ENCODE data around the gene UBQLN3. TPM values are rescaled to one million over a fixed set of nuclear protein-coding genes. Genes with fewer than 3 reads are reported as not detected.

Gene UBQLN3
- total RNA-seq = under 1 TPM; 0.32 to 0.88 (median 0.66) TPM

DNA sequence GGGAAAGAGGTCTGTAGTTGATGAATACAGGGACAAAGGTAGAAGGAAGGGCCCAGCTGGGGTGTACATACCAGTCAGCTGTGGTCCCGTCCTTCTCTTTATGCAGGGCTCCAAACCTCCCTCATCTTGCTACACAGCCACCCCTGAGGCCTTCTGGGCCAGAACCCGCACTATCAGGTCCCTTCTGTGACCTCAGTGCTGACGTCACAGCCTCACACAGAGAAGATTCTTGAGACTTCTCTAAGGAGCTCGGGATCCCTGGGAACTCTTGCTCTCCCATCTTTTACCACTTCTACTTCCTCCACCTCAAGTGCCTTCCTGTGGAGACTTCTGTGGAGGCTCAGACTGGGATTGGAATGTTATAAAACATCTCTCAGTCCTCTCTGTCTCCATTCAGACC is at the start of gene UBQLN3:
TSS of gene UBQLN3 (minus strand) at position 155 of the 400 bp plus-strand sequence. CDS start 399 bp downstream, outside the sequence.
- H3K4me1 ChIP-seq = no peaks in the 10 kb centered on the region
- TF ChIP-seq POLR2AphosphoS5 (IDR thresholded peaks at IDR 0.05) (no peak), POLR2A (IDR thresholded peaks at IDR 0.05) (no peak)
- TF ChIP-seq, protein P1, sequence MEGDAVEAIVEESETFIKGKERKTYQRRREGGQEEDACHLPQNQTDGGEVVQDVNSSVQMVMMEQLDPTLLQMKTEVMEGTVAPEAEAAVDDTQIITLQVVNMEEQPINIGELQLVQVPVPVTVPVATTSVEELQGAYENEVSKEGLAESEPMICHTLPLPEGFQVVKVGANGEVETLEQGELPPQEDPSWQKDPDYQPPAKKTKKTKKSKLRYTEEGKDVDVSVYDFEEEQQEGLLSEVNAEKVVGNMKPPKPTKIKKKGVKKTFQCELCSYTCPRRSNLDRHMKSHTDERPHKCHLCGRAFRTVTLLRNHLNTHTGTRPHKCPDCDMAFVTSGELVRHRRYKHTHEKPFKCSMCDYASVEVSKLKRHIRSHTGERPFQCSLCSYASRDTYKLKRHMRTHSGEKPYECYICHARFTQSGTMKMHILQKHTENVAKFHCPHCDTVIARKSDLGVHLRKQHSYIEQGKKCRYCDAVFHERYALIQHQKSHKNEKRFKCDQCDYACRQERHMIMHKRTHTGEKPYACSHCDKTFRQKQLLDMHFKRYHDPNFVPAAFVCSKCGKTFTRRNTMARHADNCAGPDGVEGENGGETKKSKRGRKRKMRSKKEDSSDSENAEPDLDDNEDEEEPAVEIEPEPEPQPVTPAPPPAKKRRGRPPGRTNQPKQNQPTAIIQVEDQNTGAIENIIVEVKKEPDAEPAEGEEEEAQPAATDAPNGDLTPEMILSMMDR (IDR thresholded peaks at IDR 0.05) = no peak

DNA sequence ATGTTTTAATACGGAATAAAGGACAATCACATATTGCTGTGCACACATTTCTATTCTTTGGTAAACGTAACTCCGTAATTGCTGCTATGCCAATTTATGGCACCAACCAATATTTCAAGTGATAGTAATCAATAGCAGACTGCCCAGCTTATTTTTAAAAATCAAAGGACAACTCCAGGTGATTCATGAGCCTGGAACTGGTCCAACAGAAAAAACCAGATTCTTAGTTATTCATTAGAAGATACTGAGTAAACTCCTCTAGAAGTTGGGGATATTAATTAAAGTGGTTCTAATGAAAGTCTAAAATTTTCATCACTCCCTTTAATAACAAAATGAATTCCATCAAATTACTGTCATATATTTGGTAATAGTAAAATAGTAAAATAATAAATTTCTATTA is 48.0 kb upstream of the UBQLN3 start:
- Histone ChIP-seq H3K4me1 (no peaks in the 10 kb centered on the region), H3K36me3 (no peaks in the 10 kb centered on the region), H3K27me3 (no peaks in the 10 kb centered on the region), H3K9me3 (no peaks in the 10 kb centered on the region), H3K4me3 (no peak overlapping the region), H3K27ac (no peak overlapping the region)
- no peak for DNase-seq (ENCODE audit: low spot score in 2 of 2)
- TF ChIP-seq, protein P1 (IDR thresholded peaks at IDR 0.05) = no peak
- no peak for TF ChIP-seq POLR2A (IDR thresholded peaks at IDR 0.05)
- TF ChIP-seq POLR2AphosphoS5 (IDR thresholded peaks at IDR 0.05) = no peak
- intact Hi-C loops (cut with DNase I; ENCODE audit: low total_unique reads) = no loop called here

More for the DNA sequence above, at the start of gene UBQLN3:
- no peaks in the 10 kb centered on the region for H3K36me3 ChIP-seq
- DNase-seq (ENCODE audit: low spot score in 2 of 2) = no peak
- intact Hi-C loops (cut with DNase I; ENCODE audit: low total_unique reads) = no loop called here
- no peak within 1 kb of the TSS for H3K27ac ChIP-seq
- no peak within 1 kb of the TSS for H3K4me3 ChIP-seq
- H3K27me3 ChIP-seq = no peaks in the 10 kb centered on the region
- H3K9me3 ChIP-seq = no peaks in the 10 kb centered on the region

DNA sequence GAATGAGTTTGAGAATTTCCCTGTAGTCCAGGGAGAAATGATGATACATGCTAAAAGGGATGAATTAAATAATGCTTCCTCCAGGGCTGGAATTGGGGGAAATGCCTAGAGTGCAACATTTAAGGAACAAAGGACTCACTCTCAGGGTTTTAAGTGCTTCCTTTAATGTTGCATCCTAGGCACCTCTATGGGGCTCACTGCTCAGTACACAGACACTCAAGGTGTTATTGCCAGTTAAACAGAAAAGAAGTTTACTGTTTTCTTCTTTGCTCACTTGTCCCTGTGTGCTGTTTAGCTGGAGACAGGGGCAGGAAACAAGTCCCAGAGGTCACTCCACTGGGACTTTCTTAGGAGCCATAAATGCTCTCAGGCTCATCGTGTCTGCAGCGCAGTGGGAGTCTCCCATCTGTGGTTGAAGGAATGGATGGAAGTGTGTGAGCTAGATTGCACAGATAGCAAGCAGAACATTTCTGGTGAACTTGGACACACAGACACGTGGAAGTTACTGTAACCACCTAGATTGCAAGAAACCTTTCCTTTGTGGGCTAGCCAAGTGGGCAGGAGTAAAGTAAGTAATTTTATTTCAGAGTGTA is 46.9 kb upstream of the UBQLN3 start:
- Histone ChIP-seq H3K36me3 (no peaks in the 10 kb centered on the region), H3K4me3 (no peak overlapping the region), H3K27me3 (no peaks in the 10 kb centered on the region), H3K4me1 (no peaks in the 10 kb centered on the region), H3K27ac (no peak overlapping the region), H3K9me3 (no peaks in the 10 kb centered on the region)
- intact Hi-C loops (cut with DNase I; ENCODE audit: low total_unique reads) = no loop called here
- TF ChIP-seq POLR2A (IDR thresholded peaks at IDR 0.05) (no peak), POLR2AphosphoS5 (IDR thresholded peaks at IDR 0.05) (no peak)
- TF ChIP-seq, protein P1 (IDR thresholded peaks at IDR 0.05) = no peak
- no peak for DNase-seq (ENCODE audit: low spot score in 2 of 2)

DNA sequence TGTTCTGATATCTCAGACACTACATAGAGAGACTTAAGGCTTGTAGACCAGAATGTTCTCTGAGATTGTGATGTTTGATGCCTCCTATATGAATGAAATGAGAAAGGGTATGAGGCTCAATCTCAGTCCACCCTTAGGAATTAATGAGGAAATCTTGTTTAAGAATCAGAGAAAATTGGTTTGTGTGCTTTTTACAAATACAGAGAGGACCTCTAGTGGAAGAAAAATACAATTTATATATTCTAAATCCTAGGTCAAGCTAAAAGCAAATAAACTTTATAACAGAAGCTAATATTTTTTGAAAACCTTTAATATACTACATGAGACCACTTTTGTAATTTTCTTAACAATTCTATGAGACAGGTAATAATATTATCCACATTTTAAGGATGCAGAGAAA is 43.6 kb upstream of the UBQLN3 start:
- no peaks in the 10 kb centered on the region for H3K36me3 ChIP-seq
- no peak overlapping the region for H3K4me3 ChIP-seq
- no peak for DNase-seq (ENCODE audit: low spot score in 2 of 2)
- H3K9me3 ChIP-seq = no peaks in the 10 kb centered on the region
- intact Hi-C loops (cut with DNase I; ENCODE audit: low total_unique reads) = no loop called here
- H3K4me1 ChIP-seq = no peaks in the 10 kb centered on the region
- TF ChIP-seq POLR2AphosphoS5 (IDR thresholded peaks at IDR 0.05) (no peak), POLR2A (IDR thresholded peaks at IDR 0.05) (no peak)
- TF ChIP-seq, protein P1 (IDR thresholded peaks at IDR 0.05) = no peak
- no peak overlapping the region for H3K27ac ChIP-seq
- H3K27me3 ChIP-seq = no peaks in the 10 kb centered on the region

DNA sequence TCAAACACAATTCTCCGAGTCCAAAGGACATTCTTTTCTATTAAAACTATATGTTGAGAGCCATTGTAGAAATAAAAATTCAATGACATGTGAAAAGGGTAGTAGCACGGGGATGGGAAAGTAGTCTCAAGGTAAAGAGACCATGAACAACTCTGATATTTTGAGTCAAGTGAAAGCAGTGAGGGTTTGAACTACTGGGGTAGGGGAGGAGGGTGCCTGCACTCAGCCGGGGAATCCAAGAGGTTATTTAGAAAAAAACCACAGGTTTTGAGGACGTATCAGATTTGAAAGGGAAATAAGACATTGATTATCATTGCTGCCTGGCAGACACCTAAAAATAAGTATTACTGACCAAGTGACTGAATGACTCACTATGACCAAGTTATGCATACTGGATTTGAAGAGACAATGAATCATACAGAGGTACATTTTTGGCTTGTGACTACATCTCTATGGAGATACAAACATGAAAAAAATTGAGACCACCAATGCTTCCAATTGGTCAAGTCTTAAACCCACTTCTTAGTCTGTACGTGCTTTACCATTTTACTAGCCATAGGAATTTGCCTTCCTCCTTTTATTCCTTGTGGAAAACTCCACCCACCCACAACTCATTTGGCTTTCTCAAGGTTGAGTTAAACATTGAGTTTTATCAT is 40.8 kb upstream of the UBQLN3 start:
- no peaks in the 10 kb centered on the region for H3K27me3 ChIP-seq
- DNase-seq (ENCODE audit: low spot score in 2 of 2) = no peak
- no peak overlapping the region for H3K27ac ChIP-seq
- no peak for TF ChIP-seq POLR2A (IDR thresholded peaks at IDR 0.05)
- no peak for TF ChIP-seq POLR2AphosphoS5 (IDR thresholded peaks at IDR 0.05)
- TF ChIP-seq, protein P1 (IDR thresholded peaks at IDR 0.05) = no peak
- H3K4me1 ChIP-seq = no peaks in the 10 kb centered on the region
- H3K9me3 ChIP-seq = no peaks in the 10 kb centered on the region
- no peak overlapping the region for H3K4me3 ChIP-seq
- no peaks in the 10 kb centered on the region for H3K36me3 ChIP-seq
- intact Hi-C loops (cut with DNase I; ENCODE audit: low total_unique reads) = no loop called here
